GM12801 (cell line): Measurements from ENCODE around the gene S1PR2.

Source experiments
- TF ChIP-seq, protein P1 (sequence below): IDR thresholded peaks from one replicate; pipeline ENCODE4 v1.5.1; 2011; ENCODE audit warnings: control low read depth; ENCODE audit not compliant: insufficient read length; ENCODE audit errors: extremely low read depth

The S1PR2 gene

DNA sequence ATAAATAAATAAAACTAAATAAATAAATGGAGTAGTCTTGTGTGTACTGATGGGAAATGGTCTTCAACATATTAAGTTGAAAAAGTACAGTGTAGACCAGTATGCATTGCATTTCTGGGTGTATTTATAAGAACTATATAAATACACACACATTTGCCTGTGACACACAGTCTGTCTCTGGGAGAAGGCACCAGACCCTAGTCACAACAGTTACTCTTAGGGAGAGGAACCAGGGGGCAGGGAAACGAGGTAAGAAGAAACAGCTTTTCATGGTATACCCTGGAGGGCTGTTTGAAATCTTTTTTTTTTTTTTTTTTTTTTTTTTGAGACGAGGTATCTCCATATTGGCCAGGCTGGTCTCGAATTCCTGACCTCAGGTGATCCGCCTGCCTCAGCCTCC lies 2.8 kb upstream of the S1PR2 start:
- TF ChIP-seq, protein P1, sequence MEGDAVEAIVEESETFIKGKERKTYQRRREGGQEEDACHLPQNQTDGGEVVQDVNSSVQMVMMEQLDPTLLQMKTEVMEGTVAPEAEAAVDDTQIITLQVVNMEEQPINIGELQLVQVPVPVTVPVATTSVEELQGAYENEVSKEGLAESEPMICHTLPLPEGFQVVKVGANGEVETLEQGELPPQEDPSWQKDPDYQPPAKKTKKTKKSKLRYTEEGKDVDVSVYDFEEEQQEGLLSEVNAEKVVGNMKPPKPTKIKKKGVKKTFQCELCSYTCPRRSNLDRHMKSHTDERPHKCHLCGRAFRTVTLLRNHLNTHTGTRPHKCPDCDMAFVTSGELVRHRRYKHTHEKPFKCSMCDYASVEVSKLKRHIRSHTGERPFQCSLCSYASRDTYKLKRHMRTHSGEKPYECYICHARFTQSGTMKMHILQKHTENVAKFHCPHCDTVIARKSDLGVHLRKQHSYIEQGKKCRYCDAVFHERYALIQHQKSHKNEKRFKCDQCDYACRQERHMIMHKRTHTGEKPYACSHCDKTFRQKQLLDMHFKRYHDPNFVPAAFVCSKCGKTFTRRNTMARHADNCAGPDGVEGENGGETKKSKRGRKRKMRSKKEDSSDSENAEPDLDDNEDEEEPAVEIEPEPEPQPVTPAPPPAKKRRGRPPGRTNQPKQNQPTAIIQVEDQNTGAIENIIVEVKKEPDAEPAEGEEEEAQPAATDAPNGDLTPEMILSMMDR: no peak

DNA sequence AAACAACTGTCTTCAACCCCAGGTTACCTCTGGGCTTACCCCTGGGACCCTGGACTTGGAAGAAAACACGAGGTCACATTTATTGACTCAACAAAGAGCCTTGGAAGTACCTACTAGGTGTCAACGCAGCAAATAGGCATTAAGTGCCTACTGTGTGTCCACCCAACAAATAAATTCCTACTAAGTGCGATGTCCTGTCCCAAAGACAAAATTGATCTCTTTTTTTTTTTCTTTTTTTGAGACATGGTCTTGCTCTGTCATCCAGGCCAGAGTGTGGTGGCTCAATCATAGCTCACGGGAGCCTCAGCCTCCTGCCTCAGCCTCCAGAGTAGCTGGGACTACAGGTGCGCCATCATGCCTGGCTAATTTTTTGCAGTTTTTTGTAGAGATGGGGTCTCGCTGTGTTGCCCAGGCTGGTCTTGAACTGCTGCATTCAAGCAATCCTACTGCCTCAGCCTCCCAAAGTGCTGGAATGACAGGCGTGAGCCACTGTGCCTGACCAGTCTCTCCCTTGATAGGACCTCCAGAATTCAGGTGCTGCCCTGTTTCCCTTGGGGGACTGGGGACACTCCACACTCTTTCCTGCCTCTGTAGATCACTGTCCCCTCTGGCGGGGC lies 589 bp upstream of the S1PR2 start:
- TF ChIP-seq, protein P1: no peak

DNA sequence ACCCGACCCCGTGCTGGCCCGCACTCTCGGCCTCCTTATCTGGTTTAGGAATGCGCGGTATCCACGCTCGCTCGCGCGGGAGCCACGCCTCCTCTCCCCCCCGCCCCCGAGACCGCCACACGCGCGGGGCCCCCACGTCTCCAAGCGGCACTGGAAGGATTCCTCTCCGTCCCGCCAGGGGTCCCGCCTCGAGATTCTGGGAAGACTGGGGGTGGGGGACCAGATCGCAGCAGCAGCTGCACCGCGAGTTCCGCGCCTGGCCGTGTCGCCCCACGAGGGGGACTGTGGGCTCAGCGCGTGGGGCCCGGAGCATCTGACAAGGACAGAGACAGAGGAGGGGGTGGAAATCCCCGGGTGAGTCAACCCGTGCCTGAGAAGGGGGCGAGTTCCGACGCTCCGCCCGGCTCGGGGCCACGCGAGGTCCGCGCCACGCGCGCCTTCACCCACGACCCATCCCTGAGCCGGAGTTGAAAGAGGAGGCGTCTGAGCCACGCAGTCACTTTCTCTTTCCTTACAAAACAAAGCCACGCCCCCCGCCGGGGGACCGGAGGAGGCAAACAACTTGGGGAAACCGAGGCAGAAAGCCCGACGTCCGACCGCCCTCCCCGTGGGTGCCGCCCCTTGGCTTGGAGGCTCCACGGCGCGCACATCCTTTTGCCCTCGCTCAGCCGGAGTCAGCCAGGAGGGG lies 814 bp downstream of the S1PR2 start:
- TF ChIP-seq, protein P1: no peak

GRCh38 chr19:10228920-10229319 lies 2.2 kb downstream of the S1PR2 start:
- TF ChIP-seq, protein P1: no peak

GRCh38 chr19:10228393-10228792 lies 2.7 kb downstream of the S1PR2 start:
- TF ChIP-seq, protein P1: no peak

GRCh38 chr19:10227026-10227971 lies 3.8 kb downstream of the S1PR2 start:
- TF ChIP-seq, protein P1: no peak

- TF ChIP-seq, protein P1: no peak
Observed at GRCh38 chr19:10226376-10227025, 4.6 kb downstream of the S1PR2 start.
